Measurements from ENCODE around the gene NDE1. TPM values are rescaled to one million over a fixed set of nuclear protein-coding genes. Genes with fewer than 3 reads are reported as not detected.
"Not testable (repeated sequence)": the region's sequence is repeated elsewhere in the genome, so short reads cannot be mapped to it uniquely, and the experiment has no call there.

Gene NDE1
- total RNA-seq, 2 experiments from 2014 or later: 139 to 141 TPM

DNA sequence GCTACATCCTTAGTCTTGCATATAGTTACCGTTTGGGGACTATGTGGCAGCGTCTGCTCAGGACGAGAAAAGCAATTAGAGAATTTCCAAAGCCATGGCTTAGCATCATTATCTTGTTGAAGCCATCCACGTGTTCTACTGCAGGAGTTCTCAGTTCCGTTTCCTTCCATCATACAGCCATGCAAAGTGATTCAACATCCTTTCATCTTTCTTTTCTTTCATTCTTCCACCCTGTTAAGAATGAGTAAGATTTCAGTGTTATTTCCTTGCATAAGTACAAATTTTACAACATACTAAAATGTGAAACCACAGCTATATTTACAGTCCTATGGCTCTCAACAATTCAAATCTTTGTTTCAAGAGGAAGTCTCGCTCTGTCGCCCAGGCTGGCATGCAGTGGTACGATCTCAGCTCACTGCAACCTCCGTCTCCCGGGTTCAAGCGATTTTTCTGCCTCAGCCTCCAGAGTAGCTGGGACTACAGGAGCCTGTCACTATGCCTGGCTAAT lies 10.9 kb upstream of the NDE1 start:
- DNase-seq (no peak), ATAC-seq (ENCODE audit: low read depth) (no peak)
- peak overlapping the region; percentile 69 for H3K4me3 Mint-ChIP-seq
- no peaks in the 10 kb centered on the region for H3K9me3 Mint-ChIP-seq
- peaks cover 59% of the 10 kb centered on the region for H3K4me1 Mint-ChIP-seq
- peak overlapping the region; percentile 83 for H3K27ac Mint-ChIP-seq
- POLR2A ChIA-PET: interaction anchor here (0.6 kb wide), 1 partner anchor 18 kb away, joined by 3 read pairs; no protein-coding TSS in a partner anchor
- peaks cover 37% of the 10 kb centered on the region for H3K36me3 Mint-ChIP-seq
- no peaks in the 10 kb centered on the region for H3K27me3 Mint-ChIP-seq

- H3K4me1 Mint-ChIP-seq: peaks cover 59% of the 10 kb centered on the region
- peaks cover 30% of the 10 kb centered on the region for H3K36me3 Mint-ChIP-seq
- H3K27me3 Mint-ChIP-seq: no peaks in the 10 kb centered on the region
- ATAC-seq (ENCODE audit: low read depth) (no peak), DNase-seq (no peak)
- peak overlapping the region; percentile 96 for H3K27ac Mint-ChIP-seq
- POLR2A ChIA-PET: interaction anchor here (3.4 kb wide), 2 partner anchors 31 to 49 kb away, joined by 33 to 35 read pairs; no protein-coding TSS in a partner anchor
- no peaks in the 10 kb centered on the region for H3K9me3 Mint-ChIP-seq
- peak overlapping the region; percentile 94 for H3K4me3 Mint-ChIP-seq
These were observed 9.1 kb upstream of the NDE1 start for GRCh38 chr16:15640966-15641365.

- no peak for ATAC-seq (ENCODE audit: low read depth)
- Mint-ChIP-seq H3K27ac (peak overlapping the region; percentile 96), H3K27me3 (no peaks in the 10 kb centered on the region), H3K4me3 (peak overlapping the region; percentile 94), H3K4me1 (peaks cover 50% of the 10 kb centered on the region), H3K9me3 (no peaks in the 10 kb centered on the region), H3K36me3 (peaks cover 22% of the 10 kb centered on the region)
- DNase-seq: no peak
- POLR2A ChIA-PET: interaction anchor here (0.6 to 3.4 kb wide), 15 partner anchors 8 to 579 kb away, joined by 3 to 35 read pairs (median 9); no protein-coding TSS in a partner anchor
These were observed 8.1 kb upstream of the NDE1 start for GRCh38 chr16:15641753-15642556.

GRCh38 chr16:15642557-15643047 lies 7.4 kb upstream of the NDE1 start:
- Mint-ChIP-seq H3K36me3 (peaks cover 18% of the 10 kb centered on the region), H3K27me3 (no peaks in the 10 kb centered on the region), H3K4me1 (peaks cover 46% of the 10 kb centered on the region), H3K4me3 (peak overlapping the region; percentile 94), H3K27ac (peak overlapping the region; percentile 96), H3K9me3 (no peaks in the 10 kb centered on the region)
- ATAC-seq (ENCODE audit: low read depth) (peak; percentile 81), DNase-seq (peak; percentile 82)
- POLR2A ChIA-PET: interaction anchor here (0.6 to 3.4 kb wide), 21 partner anchors 8 to 501 kb away, joined by 3 to 35 read pairs (median 5); partner anchors contain the start of gene CEP20

DNA sequence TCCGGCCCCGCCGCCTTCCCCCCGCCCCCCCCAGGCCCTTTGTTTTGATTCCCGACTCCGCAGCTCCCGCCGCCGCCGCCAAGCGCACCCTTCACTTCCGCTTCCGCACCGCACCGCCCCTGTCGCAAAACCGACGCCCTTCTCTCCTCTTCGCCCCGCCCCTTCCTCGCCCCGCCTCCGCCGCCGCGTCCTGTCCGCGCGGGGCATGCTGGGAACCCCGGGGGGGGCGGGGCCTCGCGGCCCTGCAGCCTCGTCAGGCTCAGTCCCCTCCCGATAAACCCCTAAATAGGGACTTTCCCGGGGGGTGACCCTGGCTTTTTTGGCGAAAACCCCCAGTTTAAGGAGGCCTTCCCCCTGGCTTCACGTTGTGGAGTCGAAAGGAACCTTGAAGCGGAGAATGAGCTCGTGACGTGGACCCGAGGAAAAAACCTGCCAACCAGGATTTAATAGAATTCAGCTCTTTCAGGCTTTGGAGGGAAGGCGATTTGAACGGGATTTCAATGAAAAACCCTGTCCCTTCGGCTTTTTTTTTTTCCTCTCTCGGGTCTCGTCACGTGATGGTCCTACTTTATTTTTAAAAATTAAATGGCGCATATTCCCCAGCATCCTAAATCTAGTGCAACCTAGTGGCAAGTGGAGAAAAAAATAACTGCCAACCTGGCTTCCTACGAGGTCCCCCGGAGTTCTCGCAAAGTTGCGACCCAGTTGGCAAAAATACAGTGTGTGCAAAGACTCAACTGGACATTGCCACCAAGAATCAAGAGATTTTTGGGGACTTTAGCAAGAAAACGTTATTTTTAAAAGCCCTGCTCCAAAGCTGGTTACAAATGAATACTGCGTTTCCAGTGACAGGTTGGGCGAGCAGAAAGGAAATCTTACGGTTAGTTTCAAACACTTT lies 6.7 kb upstream of the NDE1 start, which contains the start of gene MARF1:
Gene MARF1, minus strand, starts transcription at position 107 of the 898 bp plus-strand sequence. CDS start 3,921 bp downstream, outside the sequence.
- peak; percentile 63 for ATAC-seq (ENCODE audit: low read depth)
- Mint-ChIP-seq H3K9me3 (no peaks in the 10 kb centered on the region), H3K36me3 (peaks cover 15% of the 10 kb centered on the region), H3K4me3 (peak within 1 kb of the TSS; percentile 94), H3K27ac (peak within 1 kb of the TSS; percentile 96), H3K4me1 (peaks cover 45% of the 10 kb centered on the region), H3K27me3 (no peaks in the 10 kb centered on the region)
- DNase-seq: peak; percentile 100
- POLR2A ChIA-PET: interaction anchor here (0.6 to 3.4 kb wide), 21 partner anchors 8 to 245 kb away, joined by 3 to 35 read pairs (median 5); partner anchors contain the start of gene CEP20

GRCh38 chr16:15643946-15644250 lies 6.1 kb upstream of the NDE1 start:
- Mint-ChIP-seq H3K4me1 (peaks cover 39% of the 10 kb centered on the region), H3K4me3 (peak overlapping the region; percentile 94), H3K27me3 (no peaks in the 10 kb centered on the region), H3K27ac (peak overlapping the region; percentile 96), H3K36me3 (peaks cover 9% of the 10 kb centered on the region), H3K9me3 (no peaks in the 10 kb centered on the region)
- ATAC-seq (ENCODE audit: low read depth) (no peak), DNase-seq (no peak)
- POLR2A ChIA-PET: interaction anchor here (1.2 to 3.4 kb wide), 10 partner anchors 9 to 245 kb away, joined by 3 to 35 read pairs (median 10); partner anchors contain the start of gene CEP20

GRCh38 chr16:15644267-15644961 lies 5.6 kb upstream of the NDE1 start:
- Mint-ChIP-seq H3K4me1 (peaks cover 38% of the 10 kb centered on the region), H3K27ac (peak overlapping the region; percentile 96)

GRCh38 chr16:15644962-15645465 lies 5.0 kb upstream of the NDE1 start:
- not testable (repeated sequence) for H3K36me3 Mint-ChIP-seq; ATAC-seq (ENCODE audit: low read depth); H3K27ac Mint-ChIP-seq; H3K27me3 Mint-ChIP-seq; H3K9me3 Mint-ChIP-seq; DNase-seq; H3K4me3 Mint-ChIP-seq
- H3K4me1 Mint-ChIP-seq: peaks cover 38% of the 10 kb centered on the region
- POLR2A ChIA-PET: interaction anchor here (1.2 kb wide), 1 partner anchor 218 kb away, joined by 6 read pairs; no protein-coding TSS in a partner anchor

More at GRCh38 chr16:15644267-15644961, 5.6 kb upstream of the NDE1 start:
- no peak for ATAC-seq (ENCODE audit: low read depth)
- H3K9me3 Mint-ChIP-seq: no peaks in the 10 kb centered on the region
- H3K27me3 Mint-ChIP-seq: no peaks in the 10 kb centered on the region
- no peak for DNase-seq
- peak overlapping the region; percentile 94 for H3K4me3 Mint-ChIP-seq
- POLR2A ChIA-PET: interaction anchor here (1.2 to 3.4 kb wide), 6 partner anchors 15 to 217 kb away, joined by 6 to 35 read pairs (median 16); no protein-coding TSS in a partner anchor
- H3K36me3 Mint-ChIP-seq: peaks cover 5% of the 10 kb centered on the region

- H3K4me3 Mint-ChIP-seq; H3K9me3 Mint-ChIP-seq; POLR2A ChIA-PET; H3K36me3 Mint-ChIP-seq; DNase-seq; H3K27ac Mint-ChIP-seq; H3K27me3 Mint-ChIP-seq; ATAC-seq (ENCODE audit: low read depth): not testable (repeated sequence)
- peaks cover 27% of the 10 kb centered on the region for H3K4me1 Mint-ChIP-seq
These were observed 3.3 kb upstream of the NDE1 start for GRCh38 chr16:15646557-15647293.

DNA sequence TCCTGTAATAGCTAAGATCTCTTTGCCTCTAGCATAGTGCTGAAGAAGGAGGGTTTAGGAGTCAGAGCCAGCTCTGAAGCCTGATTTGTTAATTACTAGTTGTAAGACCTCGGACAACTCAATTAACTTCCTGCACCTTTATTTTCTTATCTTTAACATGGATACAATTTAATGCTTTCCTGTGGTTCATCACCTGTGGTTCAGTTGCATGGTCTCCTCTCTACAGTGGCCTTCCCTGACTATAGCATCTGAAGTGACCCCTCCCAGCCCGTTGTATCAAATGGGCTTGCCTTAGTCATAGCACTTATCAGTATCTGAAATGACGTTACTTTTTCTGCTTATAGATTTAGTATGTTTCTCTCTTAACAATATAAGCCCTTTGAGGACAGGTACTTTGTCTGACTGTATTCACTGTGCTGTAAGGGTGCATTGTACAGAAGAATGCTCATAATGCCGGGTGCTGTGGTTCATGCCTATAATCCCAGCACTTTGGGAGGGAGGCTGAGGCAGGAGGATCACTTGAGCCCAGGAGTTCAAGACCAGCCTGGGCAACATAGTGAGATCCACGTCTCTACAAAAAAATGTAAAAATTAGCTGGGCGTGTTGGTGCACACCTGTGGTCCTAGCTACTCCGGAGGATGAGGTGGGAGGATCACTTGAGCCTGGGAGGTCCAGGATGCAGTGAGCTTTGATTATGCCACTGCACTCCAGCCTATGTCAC lies 2.6 kb upstream of the NDE1 start:
- H3K27ac Mint-ChIP-seq: no peak overlapping the region
- POLR2A ChIA-PET: no interaction called here
- H3K4me3 Mint-ChIP-seq: no peak overlapping the region
- DNase-seq (no peak), ATAC-seq (ENCODE audit: low read depth) (no peak)
- H3K27me3 Mint-ChIP-seq: no peaks in the 10 kb centered on the region
- H3K4me1 Mint-ChIP-seq: peaks cover 22% of the 10 kb centered on the region
- H3K36me3 Mint-ChIP-seq: peaks cover 4% of the 10 kb centered on the region
- H3K9me3 Mint-ChIP-seq: no peaks in the 10 kb centered on the region

- POLR2A ChIA-PET: no interaction called here
- no peak for ATAC-seq (ENCODE audit: low read depth)
These were observed 1.8 kb upstream of the NDE1 start for GRCh38 chr16:15648135-15648730.

More at GRCh38 chr16:15648135-15648730, 1.8 kb upstream of the NDE1 start:
- H3K4me3 Mint-ChIP-seq: no peak overlapping the region
- DNase-seq: no peak
- H3K27ac Mint-ChIP-seq: no peak overlapping the region
- peaks cover 12% of the 10 kb centered on the region for H3K36me3 Mint-ChIP-seq
- H3K4me1 Mint-ChIP-seq: peaks cover 29% of the 10 kb centered on the region
- H3K27me3 Mint-ChIP-seq: no peaks in the 10 kb centered on the region
- no peaks in the 10 kb centered on the region for H3K9me3 Mint-ChIP-seq

Measured in activated naive CD8-positive, alpha-beta T cell treated with anti-CD3 and anti-CD28 coated beads, Interleukin-2, amount 10 ng/mL, durations not matched to agents 7 days and 5 days (primary cell).